A673 (cell line): ENCODE results near the gene DNAI2. TPM values are rescaled to one million over a fixed set of nuclear protein-coding genes. Genes with fewer than 3 reads are reported as not detected.

Source experiments
- BruUV-seq: library from RNA; stranded (reverse); fragments of 400-500 nt; replicated peaks from 2 replicates; lab custom pipeline; 2021; lab: Mats Ljungman, UMichigan
- CTCF ChIA-PET: fragments of 300-600 bp; sonication (Branson Sonifier 250); formaldehyde crosslinking; loops from one replicate; lab custom pipeline; 2022; ENCODE audit warnings: antibody characterized with exemption; lab: Charles Lee
- POLR2A ChIA-PET: fragments of 300-600 bp; sonication (Branson Sonifier 250); formaldehyde crosslinking; loops from one replicate; lab custom pipeline; 2022; ENCODE audit warnings: antibody characterized with exemption; ENCODE audit not compliant: low non-redundant PET; lab: Charles Lee
- DNase-seq: peaks from one replicate; pipeline ENCODE4 v3.0.0-alpha.2; 2015; ENCODE audit warnings: low spot score
- H3K27ac ChIP-seq: fragments of 200-600 bp; sonication (generic); 2 replicates; pipeline ENCODE4 v1.5.1; 2016; ENCODE audit warnings: mixed run types, low read depth, mild to moderate bottlenecking, mixed read lengths, antibody characterized with exemption, low read length; ENCODE audit not compliant: poor library complexity, severe bottlenecking
- H3K27me3 ChIP-seq: fragments of 200-600 bp; sonication (generic); replicated peaks from 2 replicates; pipeline ENCODE4 v1.6.1; 2017; ENCODE audit warnings: mixed run types, low read depth, mild to moderate bottlenecking, mixed read lengths, antibody characterized with exemption, low read length; ENCODE audit not compliant: insufficient read depth, poor library complexity
- H3K36me3 ChIP-seq: fragments of 200-600 bp; sonication (generic); 2 replicates; pipeline ENCODE4 v1.6.1; 2016; ENCODE audit warnings: mixed run types, mild to moderate bottlenecking, mixed read lengths, antibody characterized with exemption, low read length; ENCODE audit not compliant: insufficient read depth, poor library complexity, severe bottlenecking
- H3K4me1 ChIP-seq: fragments of 200-600 bp; sonication (generic); 2 replicates; pipeline ENCODE4 v1.6.1; 2017; ENCODE audit warnings: mixed run types, mild to moderate bottlenecking, mixed read lengths, antibody characterized with exemption, low read length; ENCODE audit not compliant: insufficient read depth, poor library complexity, severe bottlenecking
- H3K4me3 ChIP-seq: fragments of 200-600 bp; sonication (generic); 2 replicates; pipeline ENCODE4 v1.5.1; 2016; ENCODE audit warnings: low read depth, mixed run types, mild to moderate bottlenecking, mixed read lengths, low read length; ENCODE audit not compliant: poor library complexity, severe bottlenecking
- H3K9me3 ChIP-seq: fragments of 200-600 bp; sonication (generic); 2 replicates; pipeline ENCODE4 v1.6.1; 2016; ENCODE audit warnings: mixed run types, low read depth, mild to moderate bottlenecking, mixed read lengths, antibody characterized with exemption, low read length; ENCODE audit not compliant: poor library complexity, severe bottlenecking
- EZH2 ChIP-seq: fragments of 200-600 bp; sonication (generic); IDR thresholded peaks from 2 replicates; pipeline ENCODE4 v1.6.1; 2017; ENCODE audit warnings: borderline replicate concordance, low read depth, mild to moderate bottlenecking, mixed read lengths, antibody characterized with exemption, low read length; ENCODE audit not compliant: poor library complexity, severe bottlenecking
- intact Hi-C: fragments of 100-400 bp; cut with micrococcal nuclease; formaldehyde crosslinking; loops from one replicate; pipeline ENCODE4 v1.10.0; 2022; ENCODE audit not compliant: unreplicated experiment
- total RNA-seq: library from RNA; stranded (reverse); gene quantifications from 2 replicates; pipeline ENCODE4 v1.2.3, GENCODE V29; 2021
- TF ChIP-seq, protein P1 (sequence below): fragments of 300-800, 200-600 bp; sonication (generic); conservative IDR thresholded peaks from 2 replicates; pipeline ENCODE4 v1.5.1; 2017; ENCODE audit warnings: low read depth, mild to moderate bottlenecking, antibody characterized with exemption, low read length, moderate library complexity, mixed read lengths

Gene DNAI2
- total RNA-seq, 1 experiment from 2014 or later: not detected

- ChIA-PET POLR2A (no interaction called here), CTCF (no interaction called here)
- Histone ChIP-seq H3K27ac (no peak overlapping the region), H3K4me3 (no peak overlapping the region), H3K27me3 (no peaks in the 10 kb centered on the region), H3K4me1 (no peaks in the 10 kb centered on the region), H3K36me3 (no peaks in the 10 kb centered on the region), H3K9me3 (no peaks in the 10 kb centered on the region)
- no peak for TF ChIP-seq EZH2
- TF ChIP-seq, protein P1, sequence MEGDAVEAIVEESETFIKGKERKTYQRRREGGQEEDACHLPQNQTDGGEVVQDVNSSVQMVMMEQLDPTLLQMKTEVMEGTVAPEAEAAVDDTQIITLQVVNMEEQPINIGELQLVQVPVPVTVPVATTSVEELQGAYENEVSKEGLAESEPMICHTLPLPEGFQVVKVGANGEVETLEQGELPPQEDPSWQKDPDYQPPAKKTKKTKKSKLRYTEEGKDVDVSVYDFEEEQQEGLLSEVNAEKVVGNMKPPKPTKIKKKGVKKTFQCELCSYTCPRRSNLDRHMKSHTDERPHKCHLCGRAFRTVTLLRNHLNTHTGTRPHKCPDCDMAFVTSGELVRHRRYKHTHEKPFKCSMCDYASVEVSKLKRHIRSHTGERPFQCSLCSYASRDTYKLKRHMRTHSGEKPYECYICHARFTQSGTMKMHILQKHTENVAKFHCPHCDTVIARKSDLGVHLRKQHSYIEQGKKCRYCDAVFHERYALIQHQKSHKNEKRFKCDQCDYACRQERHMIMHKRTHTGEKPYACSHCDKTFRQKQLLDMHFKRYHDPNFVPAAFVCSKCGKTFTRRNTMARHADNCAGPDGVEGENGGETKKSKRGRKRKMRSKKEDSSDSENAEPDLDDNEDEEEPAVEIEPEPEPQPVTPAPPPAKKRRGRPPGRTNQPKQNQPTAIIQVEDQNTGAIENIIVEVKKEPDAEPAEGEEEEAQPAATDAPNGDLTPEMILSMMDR: no peak
- no peak for DNase-seq
- BruUV-seq: no TSS peak
- intact Hi-C loops: no loop called here
Observed at GRCh38 chr17:74336307-74336706, 62.3 kb downstream of the DNAI2 start.

DNA sequence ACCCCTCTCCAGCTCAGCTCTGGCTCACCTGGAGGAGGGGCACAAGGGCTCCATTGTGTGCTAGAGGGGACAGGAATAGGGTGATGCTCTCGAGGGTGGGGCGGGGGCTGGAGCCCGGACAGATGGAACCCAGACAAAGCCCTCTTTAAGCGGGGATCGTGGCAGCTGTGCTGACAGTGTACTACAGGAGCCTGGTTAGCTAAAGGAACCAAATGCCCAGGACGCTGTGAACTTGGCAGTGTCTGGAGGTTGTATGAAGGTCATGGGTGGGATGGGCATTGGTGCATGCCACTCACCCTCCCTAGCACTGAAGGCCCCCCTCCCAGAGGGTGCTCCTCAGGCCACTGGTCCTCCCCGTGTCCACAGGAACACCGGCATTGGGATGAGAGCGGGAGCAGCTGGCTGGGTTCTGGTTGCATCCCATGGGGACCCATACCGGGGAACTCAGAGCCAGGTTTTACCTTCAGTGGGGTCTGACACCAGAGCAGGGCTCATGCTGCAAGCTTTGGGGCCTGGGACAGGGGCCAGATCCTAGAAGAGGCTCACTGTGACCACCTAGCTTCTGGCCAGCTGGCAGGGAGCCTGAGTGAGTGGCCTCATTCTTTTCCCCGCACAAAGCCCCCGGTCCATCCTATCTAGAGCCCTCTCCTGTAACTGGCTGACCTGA lies 63.9 kb downstream of the DNAI2 start:
- H3K9me3 ChIP-seq: no peaks in the 10 kb centered on the region
- TF ChIP-seq EZH2: no peak
- TF ChIP-seq, protein P1: no peak
- H3K36me3 ChIP-seq: no peaks in the 10 kb centered on the region
- no peak for DNase-seq
- ChIA-PET CTCF (no interaction called here), POLR2A (no interaction called here)
- H3K27me3 ChIP-seq: no peaks in the 10 kb centered on the region
- intact Hi-C loops: no loop called here
- no peak overlapping the region for H3K4me3 ChIP-seq
- BruUV-seq: no TSS peak
- no peaks in the 10 kb centered on the region for H3K4me1 ChIP-seq
- H3K27ac ChIP-seq: no peak overlapping the region

DNA sequence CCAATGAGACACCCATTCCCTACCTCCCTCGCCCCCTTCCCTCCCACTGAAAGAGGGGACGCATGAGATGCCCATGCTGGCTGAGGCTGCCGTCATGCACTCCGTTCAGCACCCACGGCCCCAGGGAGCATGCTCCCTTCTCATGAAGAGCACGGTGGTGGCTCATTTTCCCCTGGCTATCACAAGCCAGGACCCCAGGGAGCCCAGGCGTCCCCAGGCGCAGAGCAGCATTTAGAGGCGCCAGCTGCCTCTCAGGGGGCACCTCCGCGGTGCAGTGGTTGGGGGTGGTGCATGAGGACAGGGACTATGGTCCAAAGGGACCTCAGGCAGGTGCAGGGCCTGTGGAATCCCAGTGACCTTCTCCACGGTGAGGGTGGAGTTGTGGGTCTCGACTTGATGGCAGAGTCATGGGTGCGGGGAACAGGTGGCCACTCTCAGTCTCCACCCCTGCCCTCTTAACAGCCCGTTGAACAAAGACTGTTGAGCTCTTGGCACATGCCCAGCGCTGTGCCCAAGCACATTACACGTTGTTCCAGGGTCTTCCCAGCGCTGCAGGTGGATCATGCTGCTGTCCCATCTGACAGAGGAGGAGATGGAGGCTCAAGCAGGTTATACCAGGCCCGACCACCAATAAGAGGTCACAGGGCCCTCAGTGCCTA lies 65.6 kb downstream of the DNAI2 start:
- ChIA-PET POLR2A (no interaction called here), CTCF (no interaction called here)
- no peaks in the 10 kb centered on the region for H3K27me3 ChIP-seq
- TF ChIP-seq EZH2: no peak
- TF ChIP-seq, protein P1: no peak
- no peak overlapping the region for H3K4me3 ChIP-seq
- H3K27ac ChIP-seq: no peak overlapping the region
- no peaks in the 10 kb centered on the region for H3K36me3 ChIP-seq
- no peaks in the 10 kb centered on the region for H3K9me3 ChIP-seq
- DNase-seq: no peak
- H3K4me1 ChIP-seq: no peaks in the 10 kb centered on the region
- no TSS peak for BruUV-seq
- intact Hi-C loops: no loop called here
